ENCODE measurements around the gene SUGCT. TPM values are rescaled to one million over a fixed set of nuclear protein-coding genes. Genes with fewer than 3 reads are reported as not detected.

The SUGCT gene
- total and polyA plus RNA-seq, 9 of the 15 experiments (the other 6 are each of a cell fraction or from before 2014, with no cell fraction given): 0.58 to 2.5 (median 1.4) TPM

GRCh38 chr7:40093631-40094350, 41.0 kb upstream of the SUGCT start:
- Histone ChIP-seq H3K36me3 (ENCODE audit: control insufficient read depth, insufficient read depth, low read length) (peaks cover 69% of the 10 kb centered on the region; the same call in 2 of the 3 replicates), H3K4me1 (replicated peaks in 1 of 2; ENCODE audit: control insufficient read depth in 2 of 2, insufficient read depth in 2 of 2, low read length in 2 of 2) (no peaks in the 10 kb centered on the region), H3K9me3 (replicated peaks; ENCODE audit: control insufficient read depth, insufficient read depth, low read depth, low read length) (no peaks in the 10 kb centered on the region), H3K4me2 (ENCODE audit: insufficient read depth, low read length) (no peak overlapping the region), H3K79me2 (ENCODE audit: control insufficient read depth, insufficient read depth, low read length) (no peaks in the 10 kb centered on the region), H3K4me3 (no peak overlapping the region), H3K27ac (ENCODE audit: extremely low read depth, low read depth, low read length) (no peak overlapping the region), H3K9me1 (ENCODE audit: control insufficient read depth, insufficient read depth, low read length) (no peaks in the 10 kb centered on the region), H3K27me3 (ENCODE audit: control insufficient read depth in 2 of 2, insufficient read depth in 2 of 2, low read length in 2 of 2) (no peaks in the 10 kb centered on the region), H3K9ac (ENCODE audit: insufficient read depth in 1 of 2, low read depth in 2 of 2, low read length in 2 of 2) (no peak overlapping the region), H4K20me1 (replicated peaks; ENCODE audit: control insufficient read depth, insufficient read depth, low read length) (0 out of 2 replicates have a peak, but pooled peaks cover 3% of the 10 kb centered on the region), H2AFZ (ENCODE audit: low read depth, low read length) (no peak overlapping the region)
- ChIA-PET CTCF (ENCODE audit: low intra/inter-chr PET ratio) (no interaction called here), POLR2A (interaction anchor here (0.7 kb wide), 1 partner anchor 285 kb away, joined by 4 read pairs; no protein-coding TSS in a partner anchor)
- ATAC-seq (no peak), FAIRE-seq (no peak), DNase-seq (ENCODE audit: extremely low read depth in 1 of 4, low spot score in 3 of 4) (no peak)
- in situ Hi-C loops (cut with MboI): no loop called here
- intact Hi-C loops (cut with micrococcal nuclease): no loop called here
- TF ChIP-seq ZKSCAN1 (IDR thresholded peaks at IDR 0.05; ENCODE audit: low read depth, low read length): no peak
- TF ChIP-seq TFE3 (CRISPR knock-in tag; IDR thresholded peaks at IDR 0.05): no peak
- no peak for TF ChIP-seq ZNF766 (CRISPR knock-in tag; conservative IDR thresholded peaks at IDR 0.05)
- TF ChIP-seq RBM17 (IDR thresholded peaks at IDR 0.05; ENCODE audit: borderline replicate concordance, low read depth, low read length): no peak
- no TSS peak for BruUV-seq (replicated peaks)
- WGBS (ENCODE audit: insufficient coverage, low coverage, missing lambda C conversion rate): 86% methylated on average over 8 of the region's 8 CpGs

Data from K562 (cell line).